Germinal center (tissue), 1 donor: ENCODE data around the gene SCARF2.
"Not testable (repeated sequence)": the region's sequence is repeated elsewhere in the genome, so short reads cannot be mapped to it uniquely, and the experiment has no call there.

ENCODE experiments used
- DNase-seq: peaks from one replicate; pipeline ENCODE4 v3.0.0; 2012; ENCODE audit warnings: mixed read lengths, low spot score

Gene SCARF2

DNA sequence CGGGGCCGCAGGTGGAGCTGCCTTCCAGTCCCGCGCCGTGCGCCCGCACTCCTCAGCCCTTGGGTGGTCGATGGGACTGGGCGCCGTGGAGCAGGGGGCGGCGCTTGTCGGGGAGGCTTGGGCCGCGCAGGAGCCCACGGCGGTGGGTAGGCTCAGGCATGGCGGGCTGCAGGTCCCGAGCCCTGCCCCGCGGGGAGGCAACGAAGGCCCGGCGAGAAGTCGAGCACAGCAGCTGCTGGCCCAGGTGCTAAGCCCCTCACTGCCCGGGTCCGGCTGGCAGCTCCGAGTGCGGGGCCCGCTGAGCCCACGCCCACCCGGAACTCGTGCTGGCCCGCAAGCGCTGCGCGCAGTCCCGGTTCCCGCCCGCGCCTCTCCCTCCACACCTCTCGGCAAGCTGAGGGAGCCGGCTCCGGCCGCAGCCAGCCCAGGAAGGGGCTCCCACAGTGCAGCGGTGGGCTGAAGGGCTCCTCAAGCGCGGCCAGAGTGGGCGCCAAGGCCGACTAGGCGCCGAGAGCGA is 45.2 kb downstream of the SCARF2 start:
- DNase-seq: not testable (repeated sequence)

DNA sequence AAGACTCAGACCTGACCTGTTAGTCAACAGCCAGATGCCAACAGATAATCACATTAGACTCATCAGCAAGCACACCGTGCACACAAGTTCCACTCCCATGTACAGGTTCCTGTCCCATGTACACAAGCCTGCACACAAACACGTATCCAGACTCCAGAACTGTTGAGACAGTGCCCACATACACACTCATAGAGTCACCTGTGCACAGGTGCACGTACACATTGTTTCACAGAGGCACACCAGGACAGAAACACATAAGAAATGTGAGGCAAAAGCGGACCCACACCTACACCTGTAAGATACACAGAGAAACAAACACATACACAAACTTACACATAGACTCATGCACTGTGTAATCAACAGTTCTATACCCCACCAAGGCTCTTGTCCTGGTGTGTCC is 46.4 kb downstream of the SCARF2 start:
- DNase-seq: no peak

DNA sequence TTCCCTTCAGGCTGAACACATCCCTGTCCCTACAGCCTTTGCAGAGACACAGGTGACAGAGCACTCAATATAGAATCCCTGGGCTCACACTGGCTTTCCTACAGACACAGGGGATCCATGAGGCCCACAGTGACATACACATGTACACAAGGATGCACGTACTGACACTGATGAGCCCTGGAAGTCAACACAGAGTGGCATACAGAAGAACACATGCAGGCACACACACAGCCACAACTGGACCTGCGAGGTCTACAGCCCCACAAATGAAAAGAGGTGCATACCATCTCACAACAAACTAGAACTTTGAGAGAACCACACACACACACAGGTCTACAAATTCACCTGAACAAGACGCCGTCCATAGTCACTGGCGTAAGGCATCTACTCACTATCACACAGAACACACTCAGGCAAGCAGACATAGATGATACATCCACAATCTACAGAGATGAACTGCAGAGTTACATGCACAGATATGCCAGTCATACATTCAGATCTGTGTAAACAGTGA is 47.2 kb downstream of the SCARF2 start:
- DNase-seq: no peak

DNA sequence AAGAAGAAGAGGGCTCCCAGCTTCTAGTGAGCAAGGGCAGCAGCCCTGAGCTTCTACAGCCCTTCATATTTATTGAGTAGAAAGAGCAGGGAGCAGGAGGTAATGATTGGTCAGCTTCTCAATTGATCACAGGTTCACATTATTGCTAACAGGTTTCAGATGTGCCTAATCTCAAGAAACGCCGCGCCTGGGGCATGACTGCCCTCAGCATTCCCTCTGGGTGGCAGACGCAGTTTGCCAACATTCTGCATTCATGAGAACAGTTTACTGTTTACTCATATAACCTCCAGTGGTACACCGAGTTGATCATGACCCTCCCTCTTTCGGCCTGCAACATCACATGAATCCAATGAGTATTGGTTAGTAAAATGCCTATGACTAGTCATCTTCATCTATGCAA is 48.3 kb downstream of the SCARF2 start:
- DNase-seq: no peak

DNA sequence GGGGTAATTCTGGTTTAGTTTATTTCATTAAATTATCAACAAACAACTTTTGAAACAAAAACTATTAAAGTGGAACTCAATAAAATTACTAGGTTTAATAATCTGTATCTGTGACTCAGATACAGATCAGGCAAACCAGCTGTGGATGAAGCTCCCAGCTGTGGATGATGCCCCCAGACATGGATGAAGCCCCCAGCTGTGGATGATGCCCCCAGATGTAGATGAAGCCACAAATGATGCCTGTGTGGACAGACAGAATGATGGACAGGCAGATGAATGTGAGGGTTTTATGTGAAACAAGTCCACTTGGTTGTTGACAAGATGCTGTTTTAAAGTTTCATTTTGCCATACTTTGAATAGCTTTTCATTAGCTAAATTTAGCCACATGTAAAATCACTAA is 49.4 kb downstream of the SCARF2 start:
- DNase-seq: no peak

DNA sequence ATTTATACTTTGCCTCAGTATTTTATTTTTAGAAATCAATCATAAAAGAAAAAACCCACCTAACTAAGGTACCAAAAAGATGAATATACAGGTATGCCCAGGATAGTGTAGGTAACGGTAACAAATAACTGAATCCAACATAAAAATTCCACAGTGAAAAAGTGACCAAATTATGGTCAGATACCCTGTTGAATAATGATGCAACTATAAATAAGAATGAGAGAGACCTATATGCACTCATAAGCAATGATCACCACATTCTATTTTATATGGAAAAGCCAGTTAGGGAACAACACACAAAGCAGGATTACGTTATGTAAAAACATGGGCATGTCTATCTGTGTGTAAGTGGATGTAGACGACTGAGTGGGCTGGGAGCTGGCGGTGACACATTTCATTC is 50.7 kb downstream of the SCARF2 start:
- no peak for DNase-seq

DNA sequence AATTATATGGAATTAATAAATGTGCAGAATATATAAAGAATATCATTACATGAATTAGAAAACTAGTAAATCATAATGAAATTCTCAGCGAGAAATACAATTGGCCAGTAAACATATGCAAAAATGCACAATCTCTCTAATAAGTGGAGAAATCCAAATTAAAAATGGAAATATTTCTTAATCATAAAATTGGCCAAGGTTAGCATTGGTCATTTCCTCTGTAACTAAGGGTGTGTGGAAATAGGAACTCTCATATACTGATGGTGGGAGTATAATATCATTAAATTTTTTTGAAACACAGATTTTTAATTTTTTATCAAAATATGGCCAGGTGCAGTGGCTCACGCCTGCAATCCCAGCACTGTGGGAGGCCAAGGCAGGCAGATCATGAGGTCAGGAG is 51.3 kb downstream of the SCARF2 start:
- DNase-seq: no peak

DNA sequence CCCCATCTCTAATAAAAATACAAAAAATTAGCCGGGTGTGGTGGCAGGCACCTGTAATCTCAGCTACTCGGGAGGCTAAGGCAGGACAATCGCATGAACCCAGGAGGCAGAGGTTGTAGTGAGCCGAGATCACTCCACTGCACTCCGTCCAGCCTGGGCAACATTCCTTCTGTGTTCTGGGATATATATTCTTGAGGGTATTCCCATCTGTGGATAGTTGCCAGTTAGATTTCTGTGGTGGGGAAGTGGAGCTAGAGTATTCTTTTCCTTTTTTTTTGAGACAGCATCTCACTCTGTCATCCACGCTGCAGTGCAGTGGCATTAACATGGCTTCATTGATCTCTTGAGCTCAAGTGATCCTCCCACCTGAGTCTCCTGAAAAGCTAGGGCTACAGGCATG is 52.8 kb downstream of the SCARF2 start:
- DNase-seq: no peak

DNA sequence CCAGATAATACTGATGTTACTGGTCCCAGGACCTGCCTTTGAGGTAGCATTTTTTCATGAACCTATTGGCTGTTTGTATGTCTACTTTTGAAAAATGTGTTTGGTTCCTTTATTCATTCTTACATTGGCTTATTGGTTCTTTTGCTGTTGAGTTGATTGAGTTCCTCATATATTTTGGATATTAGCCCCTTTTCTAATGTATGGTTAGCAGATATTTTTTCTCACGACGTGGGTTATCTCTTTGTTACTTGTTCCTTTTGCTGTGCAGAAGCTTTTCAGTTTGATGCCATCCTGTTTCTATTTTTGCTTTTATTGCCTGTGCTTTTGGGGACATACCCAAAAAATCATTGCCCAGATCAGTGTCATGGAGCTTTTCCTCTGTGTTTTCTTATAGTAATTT is 53.5 kb downstream of the SCARF2 start:
- no peak for DNase-seq

DNA sequence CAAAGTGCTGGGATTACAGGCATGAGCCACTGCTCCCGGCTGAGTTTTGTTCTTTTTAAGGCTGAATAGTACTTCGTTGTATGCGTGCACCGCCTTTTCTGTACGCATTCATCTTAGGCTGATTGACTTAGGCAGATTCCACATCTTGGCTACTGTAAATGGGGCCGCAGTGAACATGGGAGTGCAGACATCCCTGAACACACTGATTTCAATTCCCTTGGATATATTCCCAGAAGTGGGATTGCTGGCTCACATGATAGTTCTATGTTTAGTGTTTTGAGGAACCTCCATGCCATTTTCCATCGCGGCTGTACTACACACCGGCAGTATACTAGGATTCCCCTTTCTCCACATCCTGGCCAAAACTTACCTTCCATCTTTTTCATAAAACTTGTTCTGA is 54.1 kb downstream of the SCARF2 start:
- DNase-seq: no peak

DNA sequence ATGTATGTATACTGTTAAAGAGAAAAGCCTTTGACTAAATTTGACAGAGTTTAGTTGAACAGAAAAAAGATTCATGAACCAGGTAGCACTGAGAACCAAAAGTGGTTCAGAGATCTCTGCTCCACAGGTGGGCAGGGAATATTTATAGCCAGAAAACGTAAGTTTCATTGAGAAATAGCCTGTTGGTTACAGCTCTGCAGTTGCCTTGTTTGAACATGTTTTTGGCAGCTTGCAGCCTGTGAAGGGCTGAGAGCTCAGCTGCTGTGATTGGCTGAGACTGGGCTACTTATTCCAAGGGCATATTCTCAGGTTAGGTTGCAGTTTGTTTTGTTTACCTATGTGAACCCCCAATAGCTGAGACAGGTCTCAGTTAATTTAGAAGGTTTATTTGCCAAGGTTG is 57.1 kb downstream of the SCARF2 start:
- DNase-seq: no peak

DNA sequence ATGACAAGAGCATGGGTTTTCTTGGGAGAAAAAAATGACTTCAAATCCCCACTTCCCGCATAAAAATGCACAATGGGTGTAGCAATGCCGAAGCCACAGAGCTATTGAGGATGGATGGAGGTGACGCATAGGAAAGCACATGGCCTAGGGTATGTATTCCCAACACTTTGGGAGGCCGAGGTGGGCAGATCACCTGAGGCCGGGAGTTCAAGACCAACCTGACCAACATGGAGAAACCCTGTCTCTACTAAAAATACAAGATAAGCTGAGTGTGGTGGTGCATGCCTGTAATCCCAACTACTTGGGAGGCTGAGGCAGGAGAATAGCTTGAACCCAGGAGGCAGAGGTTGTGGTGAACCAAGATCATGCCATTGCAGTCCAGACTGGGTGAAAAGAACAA is 58.9 kb downstream of the SCARF2 start:
- not testable (repeated sequence) for DNase-seq

DNA sequence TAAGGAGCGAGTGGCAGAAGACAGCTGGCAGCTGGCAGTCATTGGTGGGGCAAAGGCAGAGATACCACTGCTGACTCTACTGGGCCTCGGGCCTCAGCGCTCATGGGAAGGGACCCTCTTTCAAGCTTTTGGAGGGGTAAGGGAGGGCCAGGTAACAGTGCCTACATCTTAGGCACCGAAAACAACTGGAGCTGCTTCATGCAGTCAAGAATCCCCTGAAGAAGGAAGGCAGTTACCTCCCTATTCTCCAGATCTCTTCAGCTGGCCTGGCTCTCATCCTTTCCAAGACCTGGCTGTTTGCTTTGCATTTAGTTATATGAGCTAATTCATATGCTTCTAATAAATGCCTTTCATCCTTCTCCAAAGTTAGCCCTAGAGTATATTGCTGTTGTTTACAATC is 59.5 kb downstream of the SCARF2 start:
- no peak for DNase-seq

DNA sequence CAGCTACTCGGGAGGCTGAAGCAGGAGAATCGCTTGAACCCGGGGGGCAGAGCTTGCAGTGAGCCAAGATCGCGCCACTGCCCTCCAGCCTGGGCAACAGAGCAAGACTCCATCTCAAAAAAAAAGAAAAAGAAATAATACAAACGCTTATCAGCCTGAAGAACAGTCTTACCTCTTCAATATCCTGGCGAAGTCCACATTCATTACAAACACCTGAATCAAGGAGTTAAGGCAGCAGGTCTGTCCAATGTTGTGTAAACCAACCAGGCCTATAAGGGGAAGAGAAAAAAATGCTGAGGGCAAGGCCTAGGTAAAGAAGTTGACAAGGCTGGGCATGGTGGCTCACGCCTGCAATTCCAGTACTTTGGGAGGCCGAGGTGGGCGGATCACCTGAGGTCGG is 60.6 kb downstream of the SCARF2 start:
- DNase-seq: not testable (repeated sequence)

DNA sequence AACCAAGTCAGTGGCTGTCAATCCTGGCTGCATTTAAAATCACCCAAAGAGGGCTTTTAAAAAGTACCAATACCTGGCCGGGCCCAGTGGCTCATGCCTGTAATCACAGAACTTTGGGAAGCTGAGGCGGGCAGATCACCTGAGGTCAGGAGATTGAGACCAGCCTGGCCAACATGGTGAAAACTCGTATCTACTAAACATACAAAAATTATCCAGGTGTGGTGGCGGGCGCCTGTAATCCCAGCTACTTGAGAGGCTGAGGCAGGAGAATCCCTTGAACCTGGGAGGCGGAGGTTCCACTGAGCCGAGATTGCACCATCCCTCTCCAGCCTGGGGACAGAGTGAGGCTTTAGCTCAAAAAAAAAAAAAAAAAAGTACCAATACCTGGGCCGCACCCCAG is 61.3 kb downstream of the SCARF2 start:
- not testable (repeated sequence) for DNase-seq
